Fibroblast of skin of scalp (primary cell): ENCODE measurements around the gene CGNL1.

Experiments
- DNase-seq: peaks from one replicate; pipeline ENCODE4 v3.0.0-alpha.2; 2013

Gene CGNL1

GRCh38 chr15:57425842-57426241 lies 49.5 kb downstream of the CGNL1 start:
- DNase-seq, result no peak

GRCh38 chr15:57427367-57427821 lies 51.1 kb downstream of the CGNL1 start:
- peak; percentile 59 for DNase-seq

GRCh38 chr15:57432141-57432741 lies 55.9 kb downstream of the CGNL1 start:
- peak; percentile 11 for DNase-seq

GRCh38 chr15:57436166-57436565 lies 59.9 kb downstream of the CGNL1 start:
- no peak for DNase-seq

- no peak for DNase-seq
Observed at GRCh38 chr15:57436961-57437360, 60.7 kb downstream of the CGNL1 start.

GRCh38 chr15:57437564-57437963 lies 61.3 kb downstream of the CGNL1 start:
- no peak for DNase-seq

- no peak for DNase-seq
Observed at GRCh38 chr15:57438166-57438565, 61.9 kb downstream of the CGNL1 start.

GRCh38 chr15:57439128-57440027 lies 63.1 kb downstream of the CGNL1 start:
- DNase-seq, result no peak

GRCh38 chr15:57440167-57440566 lies 63.9 kb downstream of the CGNL1 start:
- DNase-seq, result no peak

- peak; percentile 72 for DNase-seq
Observed at GRCh38 chr15:57440799-57441198, 64.5 kb downstream of the CGNL1 start.

- DNase-seq, result no peak
Observed at GRCh38 chr15:57442335-57442734, 66.0 kb downstream of the CGNL1 start.

GRCh38 chr15:57443486-57443885 lies 67.2 kb downstream of the CGNL1 start:
- DNase-seq, result no peak

- DNase-seq, result peak; percentile 20
Observed at GRCh38 chr15:57444877-57445513, 68.7 kb downstream of the CGNL1 start.

GRCh38 chr15:57445872-57446271 lies 69.6 kb downstream of the CGNL1 start:
- DNase-seq, result peak; percentile 30

GRCh38 chr15:57446393-57446792 lies 70.1 kb downstream of the CGNL1 start:
- DNase-seq, result no peak

- peak; percentile 65 for DNase-seq
Observed at GRCh38 chr15:57451555-57451954, 75.2 kb downstream of the CGNL1 start.

GRCh38 chr15:57452090-57452754 lies 75.9 kb downstream of the CGNL1 start:
- no peak for DNase-seq

GRCh38 chr15:57455929-57456328 lies 79.6 kb downstream of the CGNL1 start:
- DNase-seq, result no peak

- no peak for DNase-seq
Observed at GRCh38 chr15:57456559-57456958, 80.3 kb downstream of the CGNL1 start.

GRCh38 chr15:57457726-57458125 lies 81.4 kb downstream of the CGNL1 start:
- no peak for DNase-seq

GRCh38 chr15:57458356-57458781 lies 82.1 kb downstream of the CGNL1 start:
- no peak for DNase-seq

GRCh38 chr15:57460208-57460816 lies 84.0 kb downstream of the CGNL1 start:
- no peak for DNase-seq
